GM12872 (cell line): Measurements from ENCODE around the gene GLYATL1.

Experiments
- TF ChIP-seq, protein P1 (sequence below): IDR thresholded peaks from 3 replicates; pipeline ENCODE4 v1.5.1; 2011; ENCODE audit warnings: low read depth, mild to moderate bottlenecking, low read length, moderate library complexity; ENCODE audit not compliant: insufficient read depth

GLYATL1 gene

DNA sequence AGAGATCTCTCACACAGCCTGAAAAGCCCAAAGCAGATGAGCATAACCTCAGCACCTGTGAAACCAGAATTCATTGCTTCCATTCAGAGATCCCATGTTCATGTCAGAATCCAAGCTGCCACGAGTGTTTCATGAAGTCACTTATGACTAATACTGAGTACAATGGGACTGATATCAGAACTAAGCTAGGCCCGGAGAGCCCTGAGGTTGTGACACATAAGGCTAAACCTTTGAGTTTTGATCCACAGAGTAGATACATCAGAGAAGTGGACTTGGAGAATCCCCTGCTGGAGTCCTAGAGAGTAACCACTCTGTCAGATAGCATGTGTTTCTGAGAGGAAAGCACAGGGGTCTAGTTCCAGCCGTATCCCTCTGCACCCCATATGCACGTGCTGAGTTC lies 890 bp upstream of the GLYATL1 start:
- TF ChIP-seq, protein P1, sequence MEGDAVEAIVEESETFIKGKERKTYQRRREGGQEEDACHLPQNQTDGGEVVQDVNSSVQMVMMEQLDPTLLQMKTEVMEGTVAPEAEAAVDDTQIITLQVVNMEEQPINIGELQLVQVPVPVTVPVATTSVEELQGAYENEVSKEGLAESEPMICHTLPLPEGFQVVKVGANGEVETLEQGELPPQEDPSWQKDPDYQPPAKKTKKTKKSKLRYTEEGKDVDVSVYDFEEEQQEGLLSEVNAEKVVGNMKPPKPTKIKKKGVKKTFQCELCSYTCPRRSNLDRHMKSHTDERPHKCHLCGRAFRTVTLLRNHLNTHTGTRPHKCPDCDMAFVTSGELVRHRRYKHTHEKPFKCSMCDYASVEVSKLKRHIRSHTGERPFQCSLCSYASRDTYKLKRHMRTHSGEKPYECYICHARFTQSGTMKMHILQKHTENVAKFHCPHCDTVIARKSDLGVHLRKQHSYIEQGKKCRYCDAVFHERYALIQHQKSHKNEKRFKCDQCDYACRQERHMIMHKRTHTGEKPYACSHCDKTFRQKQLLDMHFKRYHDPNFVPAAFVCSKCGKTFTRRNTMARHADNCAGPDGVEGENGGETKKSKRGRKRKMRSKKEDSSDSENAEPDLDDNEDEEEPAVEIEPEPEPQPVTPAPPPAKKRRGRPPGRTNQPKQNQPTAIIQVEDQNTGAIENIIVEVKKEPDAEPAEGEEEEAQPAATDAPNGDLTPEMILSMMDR = no peak

- TF ChIP-seq, protein P1 = no peak
Observed at GRCh38 chr11:58940028-58940427, 740 bp downstream of the GLYATL1 start.

GRCh38 chr11:58941838-58942237 lies 2.5 kb downstream of the GLYATL1 start:
- TF ChIP-seq, protein P1 = no peak

DNA sequence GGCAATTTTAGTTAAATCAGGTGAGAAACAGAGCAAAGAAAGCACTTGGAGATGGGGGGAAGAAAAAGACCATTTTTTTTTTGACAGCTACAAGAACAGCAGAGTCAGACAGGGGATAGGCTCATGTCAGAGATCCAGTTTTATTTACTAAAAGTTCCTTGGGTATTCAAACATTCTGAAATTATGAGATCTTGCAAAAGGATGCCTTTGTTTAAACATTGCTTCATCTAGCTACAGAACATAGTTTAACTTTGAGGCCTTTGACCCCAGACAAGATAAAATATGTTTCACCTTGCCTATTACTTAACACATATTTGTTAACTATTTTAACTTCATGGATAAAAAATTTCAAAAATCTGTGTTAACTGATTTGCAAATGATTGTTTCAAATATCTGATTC lies 6.4 kb downstream of the GLYATL1 start:
- TF ChIP-seq, protein P1 = no peak

DNA sequence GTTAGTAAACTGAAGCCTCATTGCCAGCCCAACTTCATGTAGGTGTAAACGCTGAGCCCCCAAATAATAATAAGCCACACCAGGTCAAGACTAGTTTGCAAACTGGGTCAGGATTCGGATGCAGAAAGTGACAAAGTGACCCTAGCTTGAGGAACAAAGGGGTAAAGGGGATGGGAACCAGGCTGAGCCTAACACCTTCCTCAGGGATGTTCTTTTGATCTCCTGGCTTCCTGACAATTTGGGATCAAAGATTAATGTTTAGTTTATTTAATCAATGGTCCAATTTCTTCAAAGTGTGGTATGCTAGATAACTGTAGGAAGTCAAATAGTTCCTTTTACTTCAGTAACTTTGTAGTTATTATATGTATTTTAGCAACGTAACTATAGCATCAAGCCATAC lies 9.9 kb downstream of the GLYATL1 start:
- TF ChIP-seq, protein P1 = no peak

GRCh38 chr11:58957922-58958321 lies 18.6 kb downstream of the GLYATL1 start:
- TF ChIP-seq, protein P1 = no peak

- TF ChIP-seq, protein P1 = peak; percentile 60
Observed at GRCh38 chr11:58958500-58958899, 19.2 kb downstream of the GLYATL1 start.

GRCh38 chr11:58963551-58964104 lies 24.3 kb downstream of the GLYATL1 start:
- TF ChIP-seq, protein P1 = no peak
